Adrenal gland (tissue), 12 donors: ENCODE results near the gene GLI1. TPM values are rescaled to one million over a fixed set of nuclear protein-coding genes. Genes with fewer than 3 reads are reported as not detected.

ENCODE experiments used
- DNase-seq, 7 donors: peaks; one replicate each; pipeline ENCODE4 v3.0.0-alpha.2; 2019 to 2020
- H3K27ac ChIP-seq, 5 donors: fragments of 200-600 bp; sonication (generic) in 4 of 5; 1 replicate in 3 of 5; 2 replicates in 2 of 5; pipeline versions ENCODE4 v1.5.1 to v1.8.0; 2016 to 2020; ENCODE audit warnings: mild to moderate bottlenecking in 1 of 5
- H3K27me3 ChIP-seq: fragments of 200-600 bp; 2 replicates; pipeline ENCODE4 v1.8.0; 2021
- H3K36me3 ChIP-seq, 2 donors: fragments of 200-600 bp; replicated peaks in 1 of 2; 1 replicate in 1 of 2; 2 replicates in 1 of 2; pipeline versions ENCODE4 v1.5.1 to v1.8.0; 2018 to 2022
- H3K4me1 ChIP-seq, 2 donors: fragments of 200-600 bp; replicated peaks in 1 of 2; 1 replicate in 1 of 2; 2 replicates in 1 of 2; pipeline versions ENCODE4 v1.5.1 to v1.8.0; 2018 to 2021
- H3K4me3 ChIP-seq, 4 donors: fragments of 200-600 bp; sonication (generic) in 3 of 4; one replicate each; pipeline ENCODE4 v1.5.1; 2016 to 2018
- H3K9me3 ChIP-seq, 3 donors: fragments of 200-600 bp; sonication (generic) in 1 of 3; replicated peaks in 1 of 3; 1 replicate in 2 of 3; 2 replicates in 1 of 3; pipeline versions ENCODE4 v1.5.1 to v1.8.0; 2016 to 2021
- POLR2A ChIP-seq, 2 donors: fragments of 450-650 bp; IDR thresholded peaks; one replicate each; pipeline ENCODE4 v1.6.1; 2017; ENCODE audit warnings: antibody characterized with exemption in 2 of 2, mild to moderate bottlenecking in 2 of 2, moderate library complexity in 1 of 2
- WGBS, 4 donors: extraction: QIAGEN DNeasy Blood & Tissue Kit in 2 of 4; methylation state at CpG; one replicate each; pipeline versions ENCODE4 v1.1.5 to v1.1.7; 2013 to 2017; 5-methylcytosine and 5-hydroxymethylcytosine counted together
- intact Hi-C, 2 donors: fragments of 100-400 bp; cut with DNase I; formaldehyde crosslinking; loops; one replicate each; pipeline versions ENCODE4 v1.14.1 to v1.15.0; 2022 to 2023
- polyA plus RNA-seq, 3 donors: library from polyadenylated mRNA; stranded (reverse); fragments of 200-250 nt in 2 of 3; fragments of 350-450 nt in 1 of 3; fragmentation: Illumina TruSeq in 1 of 3; extraction: RNeasy Lipid Tissue Mini Kit (QIAGEN cat#74804) in 1 of 3; gene quantifications; one replicate each; pipeline ENCODE4 v1.2.3, GENCODE V29; 2013 to 2014
- total RNA-seq, 9 donors: library from RNA; depleted of rRNA in 4 of 9; stranded (reverse); fragments of >200 nt in 4 of 9; fragments of 120-200 nt in 1 of 9; fragmentation: NEBNext Ultra II Directional in 1 of 9; extraction: Animal tissue kit (Norgen Biotek cat#: 25700) in 1 of 9; gene quantifications; one replicate each; pipeline versions ENCODE4 v1.1.0 to v1.2.4, GENCODE V29; 2013 to 2023
- TF ChIP-seq, protein P1 (sequence below), 6 experiments: fragments of 450-650 bp in 4 of 6; fragments of 200-600 bp in 2 of 6; sonication (generic) in 1 of 6; IDR thresholded peaks; 1 replicate in 5 of 6; 2 replicates in 1 of 6; pipeline versions ENCODE4 v1.5.1 to v1.8.0; 2016 to 2021; ENCODE audit warnings: antibody characterized with exemption in 6 of 6, mild to moderate bottlenecking in 2 of 6, moderate library complexity in 1 of 6
- donor health status: healthy with polysubstance abuse.
- donor health status: Bipolar disorder and iron deficiency.
- donor health status: DM: yes; HTN: yes; CAD: no.
- donor health status: DM: no; HTN: no; CAD: no.
- donor health status: DM: no; HTN: no; CAD: no.
- donor health status: DM: yes; HTN: yes; CAD: no.

The GLI1 gene
- total and polyA plus RNA-seq, 12 donors: 0.30 to 7.2 (median 1.4) TPM

DNA sequence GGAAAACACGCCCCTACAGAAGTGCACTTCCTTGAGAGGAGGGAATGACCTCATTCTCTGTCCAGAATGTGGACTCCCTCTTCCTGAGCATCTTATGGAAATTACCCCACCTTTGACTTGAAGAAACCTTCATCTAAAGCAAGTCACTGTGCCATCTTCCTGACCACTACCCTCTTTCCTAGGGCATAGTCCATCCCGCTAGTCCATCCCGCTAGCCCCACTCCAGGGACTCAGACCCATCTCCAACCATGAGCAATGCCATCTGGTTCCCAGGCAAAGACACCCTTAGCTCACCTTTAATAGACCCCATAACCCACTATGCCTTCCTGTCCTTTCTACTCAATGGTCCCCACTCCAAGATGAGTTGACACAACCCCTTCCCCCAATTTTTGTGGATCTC, 9.5 kb upstream of the GLI1 start:
- no peak for DNase-seq
- 76 to 86% (median 84%) methylated on average over 3 of the region's 3 CpGs for WGBS, 4 donors
- Histone ChIP-seq H3K36me3 (no peaks in the 10 kb centered on the region), H3K4me1 (no peaks in the 10 kb centered on the region), H3K27me3 (no peaks in the 10 kb centered on the region), H3K27ac (no peak overlapping the region), H3K9me3 (no peaks in the 10 kb centered on the region), H3K4me3 (no peak overlapping the region)
- TF ChIP-seq, protein P1, sequence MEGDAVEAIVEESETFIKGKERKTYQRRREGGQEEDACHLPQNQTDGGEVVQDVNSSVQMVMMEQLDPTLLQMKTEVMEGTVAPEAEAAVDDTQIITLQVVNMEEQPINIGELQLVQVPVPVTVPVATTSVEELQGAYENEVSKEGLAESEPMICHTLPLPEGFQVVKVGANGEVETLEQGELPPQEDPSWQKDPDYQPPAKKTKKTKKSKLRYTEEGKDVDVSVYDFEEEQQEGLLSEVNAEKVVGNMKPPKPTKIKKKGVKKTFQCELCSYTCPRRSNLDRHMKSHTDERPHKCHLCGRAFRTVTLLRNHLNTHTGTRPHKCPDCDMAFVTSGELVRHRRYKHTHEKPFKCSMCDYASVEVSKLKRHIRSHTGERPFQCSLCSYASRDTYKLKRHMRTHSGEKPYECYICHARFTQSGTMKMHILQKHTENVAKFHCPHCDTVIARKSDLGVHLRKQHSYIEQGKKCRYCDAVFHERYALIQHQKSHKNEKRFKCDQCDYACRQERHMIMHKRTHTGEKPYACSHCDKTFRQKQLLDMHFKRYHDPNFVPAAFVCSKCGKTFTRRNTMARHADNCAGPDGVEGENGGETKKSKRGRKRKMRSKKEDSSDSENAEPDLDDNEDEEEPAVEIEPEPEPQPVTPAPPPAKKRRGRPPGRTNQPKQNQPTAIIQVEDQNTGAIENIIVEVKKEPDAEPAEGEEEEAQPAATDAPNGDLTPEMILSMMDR (IDR thresholded peaks at IDR 0.05): no peak
- TF ChIP-seq POLR2A (IDR thresholded peaks at IDR 0.05): no peak
- intact Hi-C loops: loop anchor here (5.0 kb wide), 3 partner anchors 143 to 238 kb away; no protein-coding TSS in a partner anchor

DNA sequence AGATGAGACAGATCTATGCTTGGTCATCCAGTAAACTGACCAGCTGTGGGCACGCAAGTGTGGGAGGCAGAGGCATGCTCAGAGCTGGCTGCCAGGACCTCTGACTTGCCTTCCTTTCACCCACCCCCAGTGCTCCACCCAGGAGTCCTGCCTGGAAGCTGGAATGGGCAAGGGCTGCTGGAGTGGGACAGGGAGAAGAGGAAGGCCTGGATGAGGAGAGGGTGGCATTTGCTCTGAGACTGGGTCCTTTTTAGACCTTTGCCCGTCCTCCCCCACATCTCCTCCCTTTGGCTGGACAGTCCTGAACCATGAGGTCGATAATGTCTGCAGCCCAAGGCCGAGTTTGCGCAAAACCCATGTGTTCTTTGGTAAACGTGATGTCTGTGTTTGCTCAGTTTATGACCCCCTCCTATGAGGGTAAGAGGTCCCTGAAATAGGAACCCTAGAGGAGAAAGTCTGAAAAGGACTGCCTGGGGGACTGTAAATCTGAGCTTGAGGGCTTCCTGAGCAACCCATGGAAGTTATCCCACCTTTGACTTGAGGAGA, 8.3 kb upstream of the GLI1 start:
- Histone ChIP-seq H3K27me3 (no peaks in the 10 kb centered on the region), H3K9me3 (no peaks in the 10 kb centered on the region), H3K4me1 (no peaks in the 10 kb centered on the region), H3K36me3 (no peaks in the 10 kb centered on the region), H3K27ac (no peak overlapping the region), H3K4me3 (no peak overlapping the region)
- no peak for DNase-seq
- intact Hi-C loops: loop anchor here (5.0 kb wide), 3 partner anchors 144 to 239 kb away; no protein-coding TSS in a partner anchor
- no peak for TF ChIP-seq POLR2A (IDR thresholded peaks at IDR 0.05)
- TF ChIP-seq, protein P1 (IDR thresholded peaks at IDR 0.05): no peak
- WGBS, 4 donors: 61 to 78% (median 68%) methylated on average over 6 of the region's 6 CpGs

DNA sequence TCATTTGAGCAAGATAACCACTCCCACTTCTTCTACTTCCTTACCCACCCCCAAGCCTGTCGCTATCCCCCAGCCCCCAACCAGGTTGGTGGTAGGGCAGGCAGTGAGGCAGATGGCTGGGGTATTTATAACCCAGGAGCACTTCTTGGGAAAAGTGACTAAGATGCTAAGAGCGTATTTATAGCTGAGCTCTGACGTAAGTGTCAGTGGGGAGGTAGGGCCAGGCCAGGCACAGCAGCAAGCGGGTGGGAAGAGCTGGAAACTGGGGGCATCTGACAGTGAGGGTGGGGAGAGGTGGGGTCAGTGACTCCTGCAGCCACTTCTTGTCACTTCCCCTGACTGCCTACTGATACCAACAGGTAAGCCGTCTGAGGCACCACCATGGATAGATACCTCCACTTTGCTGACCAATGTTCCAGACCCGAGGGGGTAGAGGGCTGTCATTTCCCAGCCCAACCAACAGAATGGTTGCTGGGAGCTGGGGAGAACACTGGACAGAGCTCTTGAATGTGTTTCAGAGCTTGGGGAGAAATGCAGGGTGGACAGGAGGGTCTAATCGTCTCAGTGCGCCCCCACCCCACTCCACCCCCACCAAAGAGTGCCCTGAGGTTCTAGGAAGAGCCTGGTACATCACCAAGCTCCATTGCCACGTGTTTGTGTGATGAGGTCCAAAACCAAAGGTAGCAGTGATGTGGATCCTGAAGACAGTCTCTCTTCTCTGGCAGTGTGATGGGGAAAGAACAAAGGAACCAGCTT, 7.2 kb upstream of the GLI1 start:
- 9 to 22% (median 21%) methylated on average over 7 to 9 of the region's 9 CpGs for WGBS, 4 donors
- intact Hi-C loops: loop anchor here (2.0 to 5.0 kb wide), 4 partner anchors 145 to 240 kb away; no protein-coding TSS in a partner anchor
- H3K27ac ChIP-seq: no peak overlapping the region
- peak in 1 of 7 donors; percentile 65 for DNase-seq
- no peak overlapping the region for H3K4me3 ChIP-seq
- TF ChIP-seq, protein P1 (IDR thresholded peaks at IDR 0.05): no peak
- TF ChIP-seq POLR2A (IDR thresholded peaks at IDR 0.05): no peak
- no peaks in the 10 kb centered on the region for H3K4me1 ChIP-seq
- no peaks in the 10 kb centered on the region for H3K9me3 ChIP-seq
- no peaks in the 10 kb centered on the region for H3K36me3 ChIP-seq
- H3K27me3 ChIP-seq: no peaks in the 10 kb centered on the region

DNA sequence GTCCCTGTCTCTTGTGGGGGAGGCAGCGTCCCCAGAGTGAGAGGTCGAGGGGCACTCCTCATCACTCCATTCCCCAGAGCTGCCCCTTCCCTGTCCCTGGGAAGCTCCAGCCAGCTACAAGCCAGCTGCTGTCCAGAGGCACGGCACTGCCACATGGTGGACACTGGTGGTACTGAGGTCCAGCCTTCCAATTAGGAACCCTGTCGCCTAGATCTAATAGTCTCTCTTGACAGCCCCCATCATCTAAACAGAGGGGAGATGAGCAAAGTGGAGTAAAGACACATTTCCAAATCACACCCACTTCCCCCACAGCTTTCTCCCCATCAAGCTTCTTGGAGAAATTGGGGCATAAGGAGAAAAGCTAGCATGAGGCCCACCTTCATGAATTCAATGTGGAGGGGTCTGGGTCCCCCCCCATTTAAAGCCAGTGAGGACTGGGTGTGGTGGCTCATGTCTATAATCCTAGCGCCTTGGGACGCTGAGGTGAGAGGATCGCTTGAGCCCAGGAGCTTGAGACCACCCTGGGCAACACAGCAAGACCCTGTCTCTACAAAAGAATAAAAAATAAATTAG, 6.6 kb upstream of the GLI1 start:
- H3K4me1 ChIP-seq: no peaks in the 10 kb centered on the region
- H3K27me3 ChIP-seq: no peaks in the 10 kb centered on the region
- H3K9me3 ChIP-seq: no peaks in the 10 kb centered on the region
- H3K27ac ChIP-seq: no peak overlapping the region
- intact Hi-C loops: loop anchor here (2.0 to 5.0 kb wide), 4 partner anchors 146 to 241 kb away; no protein-coding TSS in a partner anchor
- WGBS, 4 donors: 7 to 36% (median 16%) methylated on average over 4 to 7 of the region's 7 CpGs
- DNase-seq: peak; percentile 75 to 93 (median 84)
- TF ChIP-seq, protein P1 (IDR thresholded peaks at IDR 0.05): peak; percentile 83 to 96 (median 92)
- no peak for TF ChIP-seq POLR2A (IDR thresholded peaks at IDR 0.05)
- H3K36me3 ChIP-seq: no peaks in the 10 kb centered on the region
- no peak overlapping the region for H3K4me3 ChIP-seq
